Natural killer cell (primary cell): ENCODE measurements around the gene NFE2L3. TPM values are rescaled to one million over a fixed set of nuclear protein-coding genes. Genes with fewer than 3 reads are reported as not detected.
"Not testable (repeated sequence)": the region's sequence is repeated elsewhere in the genome, so short reads cannot be mapped to it uniquely, and the experiment has no call there.

Experiments
- ATAC-seq, 3 donors: fragments of 150-1000 bp in 2 of 3; fragments of 200-7000 bp in 1 of 3; cut with Tn5 transposase; 1 replicate in 1 of 3; 2 replicates in 2 of 3; pipeline ENCODE4 v1.10.0; 2021; ENCODE audit warnings: mild to moderate bottlenecking in 2 of 3, moderate library complexity in 2 of 3
- DNase-seq, 2 donors: peaks; one replicate each; pipeline versions ENCODE4 v3.0.0 to v3.0.0-alpha.2; 2013 to 2021; ENCODE audit warnings: mixed read lengths in 1 of 2
- H3K27ac ChIP-seq: one replicate; pipeline ENCODE4 v1.5.1; 2013; ENCODE audit warnings: mild to moderate bottlenecking, low read length
- H3K27me3 ChIP-seq: one replicate; pipeline ENCODE4 v1.6.1; 2013; ENCODE audit warnings: low read length; ENCODE audit not compliant: control insufficient read depth, insufficient read depth
- H3K36me3 ChIP-seq: one replicate; pipeline ENCODE4 v1.6.1; 2013; ENCODE audit warnings: low read length; ENCODE audit not compliant: control insufficient read depth, insufficient read depth
- H3K4me1 ChIP-seq: one replicate; pipeline ENCODE4 v1.6.1; 2013; ENCODE audit warnings: low read length; ENCODE audit not compliant: control insufficient read depth, insufficient read depth
- H3K4me3 ChIP-seq: one replicate; pipeline ENCODE4 v1.5.1; 2013; ENCODE audit warnings: low read length
- H3K9me3 ChIP-seq: one replicate; pipeline ENCODE4 v1.6.1; 2013; ENCODE audit warnings: low read length; ENCODE audit not compliant: control insufficient read depth, insufficient read depth
- H3K27ac Mint-ChIP-seq, 2 donors: one replicate each; pipeline ENCODE4 v1.8.0; 2022; ENCODE audit warnings: mild to moderate bottlenecking in 2 of 2, mixed read lengths in 2 of 2, moderate library complexity in 1 of 2
- H3K27me3 Mint-ChIP-seq, 2 donors: one replicate each; pipeline ENCODE4 v1.8.0; 2022; ENCODE audit warnings: low read depth in 2 of 2, mixed read lengths in 2 of 2
- H3K36me3 Mint-ChIP-seq: one replicate; pipeline ENCODE4 v1.8.0; 2022; ENCODE audit warnings: mixed read lengths
- H3K4me1 Mint-ChIP-seq, 2 donors: one replicate each; pipeline ENCODE4 v1.8.0; 2022; ENCODE audit warnings: mixed read lengths in 2 of 2
- H3K4me3 Mint-ChIP-seq: one replicate; pipeline ENCODE4 v1.8.0; 2022; ENCODE audit warnings: mild to moderate bottlenecking, moderate library complexity, mixed read lengths
- H3K9me3 Mint-ChIP-seq, 2 donors: one replicate each; pipeline ENCODE4 v1.8.0; 2022; ENCODE audit warnings: mixed read lengths in 2 of 2
- CTCF ChIP-seq: fragments of 200-600 bp; IDR thresholded peaks from one replicate; pipeline ENCODE4 v1.8.0; 2022; ENCODE audit warnings: antibody characterized with exemption
- WGBS: methylation state at CpG from one replicate; pipeline ENCODE4 v1.1.7; 2013; ENCODE audit warnings: missing lambda C conversion rate; ENCODE audit not compliant: insufficient coverage; 5-methylcytosine and 5-hydroxymethylcytosine counted together
- intact Hi-C: fragments of 100-400 bp; cut with micrococcal nuclease; formaldehyde crosslinking; loops from one replicate; pipeline ENCODE4 v1.14.2; 2022
- total RNA-seq, 4 donors: library from RNA; stranded (reverse); fragments of 120-200 nt in 1 of 4; gene quantifications; one replicate each; pipeline versions ENCODE4 v1.2.3 to v1.2.4, GENCODE V29; 2013 to 2022

NFE2L3 gene
- total RNA-seq, 3 donors from 2014 or later (not counting 1 experiment from before 2014, with no cell fraction given) = 0.68 to 2.0 (median 1.00) TPM

- Histone ChIP-seq H3K27me3 (no peaks in the 10 kb centered on the region), H3K4me1 (peaks cover 21% of the 10 kb centered on the region), H3K36me3 (peaks cover 15% of the 10 kb centered on the region), H3K27ac (no peak overlapping the region), H3K9me3 (no peaks in the 10 kb centered on the region), H3K4me3 (no peak overlapping the region)
- Mint-ChIP-seq H3K4me3 (peak overlapping the region; percentile 43), H3K4me1 (peaks cover 80% of the 10 kb centered on the region in 2 donors), H3K36me3 (no peaks in the 10 kb centered on the region), H3K9me3 (no peaks in the 10 kb centered on the region), H3K27me3 (no peaks in the 10 kb centered on the region), H3K27ac (peak overlapping the region; percentile 100)
- intact Hi-C loops = no loop called here
- no peak for ATAC-seq
- TF ChIP-seq CTCF = no peak
- no peak for DNase-seq
- 91% methylated on average over 3 of the region's 4 CpGs for WGBS
Measured at GRCh38 chr7:26183545-26184280, 31.7 kb downstream of the NFE2L3 start.

- H3K4me1 ChIP-seq = peaks cover 20% of the 10 kb centered on the region
- H3K27ac ChIP-seq, H3K36me3 Mint-ChIP-seq, intact Hi-C loops, H3K9me3 ChIP-seq, ATAC-seq, H3K27me3 ChIP-seq, H3K4me3 ChIP-seq, H3K9me3 Mint-ChIP-seq, DNase-seq, H3K27me3 Mint-ChIP-seq: not testable (repeated sequence)
- peaks cover 23% of the 10 kb centered on the region for H3K36me3 ChIP-seq
- Mint-ChIP-seq H3K4me1 (peaks cover 83 to 87% of the 10 kb centered on the region in 2 donors), H3K27ac (peak overlapping the region; percentile 100), H3K4me3 (peak overlapping the region; percentile 51)
- 94% methylated on average over 1 of the region's 4 CpGs for WGBS
Measured at GRCh38 chr7:26184281-26185101, 32.5 kb downstream of the NFE2L3 start.

GRCh38 chr7:26185131-26185843 lies 33.3 kb downstream of the NFE2L3 start:
- no peaks in the 10 kb centered on the region for H3K9me3 Mint-ChIP-seq
- no peaks in the 10 kb centered on the region for H3K27me3 Mint-ChIP-seq
- 88% methylated on average over 10 of the region's 10 CpGs for WGBS
- Histone ChIP-seq H3K4me3 (no peak overlapping the region), H3K27ac (no peak overlapping the region), H3K27me3 (no peaks in the 10 kb centered on the region), H3K4me1 (peaks cover 12% of the 10 kb centered on the region), H3K36me3 (peaks cover 30% of the 10 kb centered on the region), H3K9me3 (no peaks in the 10 kb centered on the region)
- intact Hi-C loops = no loop called here
- peak in 1 of 2 donors; percentile 44 for DNase-seq
- no peak for TF ChIP-seq CTCF
- ATAC-seq = peak; percentile 20 to 67 (median 37)
- H3K4me3 Mint-ChIP-seq = peak overlapping the region; percentile 51
- peaks cover 82 to 85% of the 10 kb centered on the region in 2 donors for H3K4me1 Mint-ChIP-seq
- H3K36me3 Mint-ChIP-seq = peaks cover 5% of the 10 kb centered on the region
- peak overlapping the region; percentile 100 for H3K27ac Mint-ChIP-seq

GRCh38 chr7:26185844-26186180 lies 33.8 kb downstream of the NFE2L3 start:
- Histone ChIP-seq H3K9me3 (no peaks in the 10 kb centered on the region), H3K27me3 (no peaks in the 10 kb centered on the region), H3K4me1 (peaks cover 12% of the 10 kb centered on the region), H3K36me3 (peaks cover 35% of the 10 kb centered on the region), H3K4me3 (no peak overlapping the region), H3K27ac (no peak overlapping the region)
- WGBS = 100% methylated on average over 1 of the region's 1 CpG
- Mint-ChIP-seq H3K27me3 (no peaks in the 10 kb centered on the region), H3K36me3 (peaks cover 10% of the 10 kb centered on the region), H3K27ac (peak overlapping the region; percentile 100), H3K4me3 (peak overlapping the region; percentile 51), H3K4me1 (peaks cover 82 to 85% of the 10 kb centered on the region in 2 donors), H3K9me3 (no peaks in the 10 kb centered on the region)
- intact Hi-C loops = no loop called here
- no peak for DNase-seq
- no peak for ATAC-seq
- TF ChIP-seq CTCF = no peak
